ENCODE results near the gene LRPAP1.
"Not testable (repeated sequence)": the region's sequence is repeated elsewhere in the genome, so short reads cannot be mapped to it uniquely, and the experiment has no call there.

LRPAP1 gene

GRCh38 chr4:3573131-3573530 is 40.9 kb upstream of the LRPAP1 start:
- DNase-seq (ENCODE audit: low spot score) = no peak
- in situ Hi-C loops (cut with MboI; ENCODE audit: low pct_unique_long_range_greater_than_20kb, low sequenced_read_pairs, unreplicated experiment) = no loop called here
- TF ChIP-seq CTCF (IDR thresholded peaks at IDR 0.05; ENCODE audit: extremely low read depth, insufficient read depth, missing control alignments) = no peak

GRCh38 chr4:3572363-3572762 is 40.1 kb upstream of the LRPAP1 start:
- no peak for DNase-seq (ENCODE audit: low spot score)
- in situ Hi-C loops (cut with MboI; ENCODE audit: low pct_unique_long_range_greater_than_20kb, low sequenced_read_pairs, unreplicated experiment) = no loop called here
- TF ChIP-seq CTCF (IDR thresholded peaks at IDR 0.05; ENCODE audit: extremely low read depth, insufficient read depth, missing control alignments) = no peak

GRCh38 chr4:3571921-3572320 is 39.7 kb upstream of the LRPAP1 start:
- in situ Hi-C loops (cut with MboI; ENCODE audit: low pct_unique_long_range_greater_than_20kb, low sequenced_read_pairs, unreplicated experiment) = no loop called here
- no peak for DNase-seq (ENCODE audit: low spot score)
- TF ChIP-seq CTCF (IDR thresholded peaks at IDR 0.05; ENCODE audit: extremely low read depth, insufficient read depth, missing control alignments) = no peak

- in situ Hi-C loops (cut with MboI; ENCODE audit: low pct_unique_long_range_greater_than_20kb, low sequenced_read_pairs, unreplicated experiment); DNase-seq (ENCODE audit: low spot score): not testable (repeated sequence)
Measured at GRCh38 chr4:3570923-3571322, 38.7 kb upstream of the LRPAP1 start.

- in situ Hi-C loops (cut with MboI; ENCODE audit: low pct_unique_long_range_greater_than_20kb, low sequenced_read_pairs, unreplicated experiment) = not testable (repeated sequence)
Measured at GRCh38 chr4:3569611-3570010, 37.4 kb upstream of the LRPAP1 start.

GRCh38 chr4:3566701-3567100 is 34.5 kb upstream of the LRPAP1 start:
- in situ Hi-C loops (cut with MboI; ENCODE audit: low pct_unique_long_range_greater_than_20kb, low sequenced_read_pairs, unreplicated experiment); DNase-seq (ENCODE audit: low spot score): not testable (repeated sequence)

More at GRCh38 chr4:3569611-3570010, 37.4 kb upstream of the LRPAP1 start:
- not testable (repeated sequence) for DNase-seq (ENCODE audit: low spot score)

- in situ Hi-C loops (cut with MboI; ENCODE audit: low pct_unique_long_range_greater_than_20kb, low sequenced_read_pairs, unreplicated experiment); DNase-seq (ENCODE audit: low spot score): not testable (repeated sequence)
Measured at GRCh38 chr4:3566301-3566700, 34.1 kb upstream of the LRPAP1 start.

- DNase-seq (ENCODE audit: low spot score); in situ Hi-C loops (cut with MboI; ENCODE audit: low pct_unique_long_range_greater_than_20kb, low sequenced_read_pairs, unreplicated experiment): not testable (repeated sequence)
Measured at GRCh38 chr4:3564948-3565347, 32.7 kb upstream of the LRPAP1 start.

- no peak for DNase-seq (ENCODE audit: low spot score)
- in situ Hi-C loops (cut with MboI; ENCODE audit: low pct_unique_long_range_greater_than_20kb, low sequenced_read_pairs, unreplicated experiment) = no loop called here
- TF ChIP-seq CTCF (IDR thresholded peaks at IDR 0.05; ENCODE audit: extremely low read depth, insufficient read depth, missing control alignments) = no peak
Measured at GRCh38 chr4:3563403-3563802, 31.2 kb upstream of the LRPAP1 start.

GRCh38 chr4:3562127-3562526 is 29.9 kb upstream of the LRPAP1 start:
- DNase-seq (ENCODE audit: low spot score); in situ Hi-C loops (cut with MboI; ENCODE audit: low pct_unique_long_range_greater_than_20kb, low sequenced_read_pairs, unreplicated experiment): not testable (repeated sequence)

- DNase-seq (ENCODE audit: low spot score); in situ Hi-C loops (cut with MboI; ENCODE audit: low pct_unique_long_range_greater_than_20kb, low sequenced_read_pairs, unreplicated experiment): not testable (repeated sequence)
Measured at GRCh38 chr4:3560465-3560864, 28.2 kb upstream of the LRPAP1 start.

- DNase-seq (ENCODE audit: low spot score); in situ Hi-C loops (cut with MboI; ENCODE audit: low pct_unique_long_range_greater_than_20kb, low sequenced_read_pairs, unreplicated experiment): not testable (repeated sequence)
Measured at GRCh38 chr4:3559381-3560290, 27.4 kb upstream of the LRPAP1 start.

- in situ Hi-C loops (cut with MboI; ENCODE audit: low pct_unique_long_range_greater_than_20kb, low sequenced_read_pairs, unreplicated experiment); DNase-seq (ENCODE audit: low spot score): not testable (repeated sequence)
Measured at GRCh38 chr4:3558514-3558836, 26.3 kb upstream of the LRPAP1 start.

All from GM13977 (cell line).